Left lung (tissue), 10 donors: Measurements from ENCODE around the gene KLRF1. TPM values are rescaled to one million over a fixed set of nuclear protein-coding genes. Genes with fewer than 3 reads are reported as not detected.

Experiments
- ATAC-seq: fragments of 200-7000 bp; cut with Tn5 transposase; one replicate; pipeline ENCODE4 v1.9.1; 2020; ENCODE audit warnings: moderate library complexity
- DNase-seq, 4 donors: peaks; one replicate each; pipeline ENCODE4 v3.0.0-alpha.2; 2013 to 2020
- H3K27ac ChIP-seq, 2 donors: fragments of 200-600 bp; sonication (generic) in 1 of 2; one replicate each; pipeline versions ENCODE4 v1.5.0 to v1.8.0; 2020 to 2021
- H3K27me3 ChIP-seq, 2 donors: fragments of 200-600 bp; sonication (generic) in 1 of 2; one replicate each; pipeline versions ENCODE4 v1.5.0 to v1.8.0; 2020 to 2021
- H3K36me3 ChIP-seq, 2 donors: fragments of 200-600 bp; sonication (generic) in 1 of 2; one replicate each; pipeline versions ENCODE4 v1.5.0 to v1.8.0; 2020 to 2021
- H3K4me1 ChIP-seq, 2 donors: fragments of 200-600 bp; one replicate each; pipeline ENCODE4 v1.8.0; 2021
- H3K4me3 ChIP-seq, 2 donors: fragments of 200-600 bp; sonication (generic) in 1 of 2; one replicate each; pipeline versions ENCODE4 v1.5.0 to v1.8.0; 2020 to 2021; ENCODE audit warnings: mild to moderate bottlenecking in 1 of 2
- H3K9me3 ChIP-seq, 2 donors: fragments of 200-600 bp; sonication (generic) in 1 of 2; one replicate each; pipeline versions ENCODE4 v1.5.0 to v1.8.0; 2020 to 2021
- CTCF ChIP-seq, 2 donors: fragments of 200-600 bp; sonication (generic) in 1 of 2; IDR thresholded peaks; one replicate each; pipeline versions ENCODE4 v1.5.0 to v1.8.0; 2021; ENCODE audit warnings: antibody characterized with exemption in 2 of 2
- intact Hi-C, 2 donors: fragments of 100-400 bp; cut with DNase I; formaldehyde crosslinking; loops; one replicate each; pipeline versions ENCODE4 v1.11.2 to v1.14.2; 2022
- polyA plus RNA-seq, 6 donors: library from polyadenylated mRNA; unstranded; fragments of 120-200 nt; gene quantifications; one replicate each; pipeline ENCODE4 v1.2.1, GENCODE V29; 2013; ENCODE audit not compliant: insufficient read length in 6 of 6
- total RNA-seq, 2 donors: library from RNA; stranded (reverse); fragmentation: NEBNext Ultra II Directional; extraction: Animal tissue kit (Norgen Biotek cat#: 25700); gene quantifications; one replicate each; pipeline ENCODE4 v1.2.1, GENCODE V29; 2021
- donor health status: DM: no; HTN: yes; CAD: no.
- donor health status: DM: no; HTN: no; CAD: no.

The KLRF1 gene
- total and polyA plus RNA-seq, 8 donors, result 0.59 to 2.2 (median 1.1) TPM

GRCh38 chr12:9813821-9814798, 13.2 kb upstream of the KLRF1 start:
- Histone ChIP-seq H3K36me3 (no peaks in the 10 kb centered on the region), H3K4me1 (peaks cover 0 to 30% of the 10 kb centered on the region in 2 donors), H3K4me3 (peak overlapping the region; percentile 13 to 30), H3K27ac (peak overlapping the region in 1 of 2 donors; percentile 19), H3K9me3 (no peaks in the 10 kb centered on the region), H3K27me3 (peaks cover 0 to 9% of the 10 kb centered on the region in 2 donors)
- ATAC-seq (peak; percentile 100), DNase-seq (peak in 3 of 4 donors; percentile 45 to 98 (median 86))
- TF ChIP-seq CTCF (IDR thresholded peaks at IDR 0.05), result peak; percentile 84 to 93
- intact Hi-C loops, result no loop called here

GRCh38 chr12:9820281-9820930, 6.9 kb upstream of the KLRF1 start:
- DNase-seq, result no peak
- no peaks in the 10 kb centered on the region for H3K27me3 ChIP-seq
- no peak for TF ChIP-seq CTCF (IDR thresholded peaks at IDR 0.05)
- no peak for ATAC-seq
- H3K27ac ChIP-seq, result no peak overlapping the region
- no peaks in the 10 kb centered on the region for H3K9me3 ChIP-seq
- intact Hi-C loops, result no loop called here
- H3K36me3 ChIP-seq, result no peaks in the 10 kb centered on the region
- H3K4me1 ChIP-seq, result no peaks in the 10 kb centered on the region
- no peak overlapping the region for H3K4me3 ChIP-seq

GRCh38 chr12:9829483-9829882, 2.2 kb downstream of the KLRF1 start:
- Histone ChIP-seq H3K4me1 (no peaks in the 10 kb centered on the region), H3K27ac (no peak overlapping the region), H3K27me3 (no peaks in the 10 kb centered on the region), H3K9me3 (no peaks in the 10 kb centered on the region), H3K4me3 (no peak overlapping the region), H3K36me3 (no peaks in the 10 kb centered on the region)
- intact Hi-C loops, result no loop called here
- DNase-seq (no peak), ATAC-seq (no peak)
- no peak for TF ChIP-seq CTCF (IDR thresholded peaks at IDR 0.05)

- no peaks in the 10 kb centered on the region for H3K36me3 ChIP-seq
- no peaks in the 10 kb centered on the region for H3K27me3 ChIP-seq
- H3K4me3 ChIP-seq, result no peak overlapping the region
- no peaks in the 10 kb centered on the region for H3K9me3 ChIP-seq
- H3K4me1 ChIP-seq, result no peaks in the 10 kb centered on the region
- intact Hi-C loops, result no loop called here
- TF ChIP-seq CTCF (IDR thresholded peaks at IDR 0.05), result no peak
- DNase-seq (no peak), ATAC-seq (no peak)
- H3K27ac ChIP-seq, result no peak overlapping the region
These were observed 2.7 kb downstream of the KLRF1 start for GRCh38 chr12:9829982-9830381.

- H3K4me1 ChIP-seq, result no peaks in the 10 kb centered on the region
- no peaks in the 10 kb centered on the region for H3K36me3 ChIP-seq
- H3K9me3 ChIP-seq, result no peaks in the 10 kb centered on the region
- DNase-seq (no peak), ATAC-seq (no peak)
- H3K27ac ChIP-seq, result no peak overlapping the region
- no peak for TF ChIP-seq CTCF (IDR thresholded peaks at IDR 0.05)
- no peak overlapping the region for H3K4me3 ChIP-seq
- no peaks in the 10 kb centered on the region for H3K27me3 ChIP-seq
- intact Hi-C loops, result no loop called here
These were observed 4.4 kb downstream of the KLRF1 start for GRCh38 chr12:9831720-9832119.
